IMR-90 (cell line): Measurements from ENCODE around the gene TUBG2. TPM values are rescaled to one million over a fixed set of nuclear protein-coding genes. Genes with fewer than 3 reads are reported as not detected.

ENCODE experiments used
- ATAC-seq: fragments of 200-7000 bp; cut with Tn5 transposase; 2 replicates; pipeline ENCODE4 v1.9.1; 2020; ENCODE audit warnings: low read depth, mild to moderate bottlenecking, moderate library complexity
- BruUV-seq: library from RNA; stranded (reverse); fragments of 400-500 nt; replicated peaks from 2 replicates; lab custom pipeline; 2021; lab: Mats Ljungman, UMichigan
- CTCF ChIA-PET: fragments of 300-600 bp; formaldehyde crosslinking; extraction: SDS; loops from one replicate; lab custom pipeline; 2021; ENCODE audit warnings: antibody characterized with exemption; lab: Yijun Ruan, JAX
- POLR2A ChIA-PET: fragments of 300-600 bp; sonication (Branson Sonifier 250); formaldehyde crosslinking; loops from one replicate; lab custom pipeline; 2022; ENCODE audit warnings: antibody characterized with exemption; ENCODE audit not compliant: unreplicated experiment; lab: Charles Lee
- DNase-seq: peaks from one replicate; pipeline ENCODE4 v3.0.0; 2013
- H2AFZ ChIP-seq: replicated peaks from 2 replicates; pipeline ENCODE3; 2013; ENCODE audit warnings: low read length, mild to moderate bottlenecking; ENCODE audit not compliant: poor library complexity
- H2AK5ac ChIP-seq: 2 replicates; pipeline ENCODE4 v1.6.1; 2013; ENCODE audit warnings: low read depth, low read length, inconsistent platforms
- H2AK9ac ChIP-seq: replicated peaks from 2 replicates; pipeline ENCODE3; 2013; ENCODE audit warnings: mild to moderate bottlenecking, low read depth, low read length, moderate library complexity; ENCODE audit not compliant: poor library complexity
- H2BK120ac ChIP-seq: 2 replicates; pipeline ENCODE4 v1.6.1; 2013; ENCODE audit warnings: low read depth, low read length, inconsistent platforms
- H2BK15ac ChIP-seq: 3 replicates; pipeline ENCODE4 v1.6.1; 2013; ENCODE audit warnings: low read depth, low read length, inconsistent platforms
- H2BK20ac ChIP-seq: 2 replicates; pipeline ENCODE4 v1.6.1; 2013; ENCODE audit warnings: low read depth, mild to moderate bottlenecking, inconsistent platforms, low read length, moderate library complexity
- H2BK5ac ChIP-seq: 2 replicates; pipeline ENCODE4 v1.6.1; 2013; ENCODE audit warnings: mild to moderate bottlenecking, low read depth, low read length, inconsistent platforms; ENCODE audit not compliant: poor library complexity, severe bottlenecking
- H3K14ac ChIP-seq: replicated peaks from 2 replicates; pipeline ENCODE4 v1.6.1; 2013; ENCODE audit warnings: low read depth, low read length, inconsistent platforms
- H3K18ac ChIP-seq: 2 replicates; pipeline ENCODE4 v1.6.1; 2013; ENCODE audit warnings: low read depth, low read length, control low read depth
- H3K23ac ChIP-seq: 2 replicates; pipeline ENCODE4 v1.6.1; 2013; ENCODE audit warnings: low read depth, low read length, inconsistent platforms
- H3K27ac ChIP-seq: 2 replicates; pipeline ENCODE4 v1.5.1; 2013; ENCODE audit warnings: mild to moderate bottlenecking, control low read depth, low read length; ENCODE audit not compliant: insufficient read depth
- H3K27me3 ChIP-seq: 2 replicates; pipeline ENCODE4 v1.6.1; 2013; ENCODE audit warnings: low read length; ENCODE audit not compliant: control insufficient read depth, insufficient read depth
- H3K36me3 ChIP-seq: 2 replicates; pipeline ENCODE4 v1.6.1; 2013; ENCODE audit warnings: low read length, mixed read lengths; ENCODE audit not compliant: control insufficient read depth, insufficient read depth
- H3K4ac ChIP-seq: 2 replicates; pipeline ENCODE4 v1.6.1; 2013; ENCODE audit warnings: low read depth, low read length, inconsistent platforms
- H3K4me1 ChIP-seq: 2 replicates; pipeline ENCODE4 v1.6.1; 2013; ENCODE audit warnings: low read length, mixed read lengths; ENCODE audit not compliant: control insufficient read depth, insufficient read depth
- H3K4me2 ChIP-seq: 2 replicates; pipeline ENCODE4 v1.6.1; 2013; ENCODE audit warnings: low read depth, mild to moderate bottlenecking, control low read depth, low read length, moderate library complexity
- H3K4me3 ChIP-seq: 2 replicates; pipeline ENCODE4 v1.5.1; 2013; ENCODE audit warnings: low read depth, mild to moderate bottlenecking, control low read depth, low read length, moderate library complexity; ENCODE audit not compliant: insufficient read depth
- H3K56ac ChIP-seq: 2 replicates; pipeline ENCODE4 v1.6.1; 2013; ENCODE audit warnings: low read length, inconsistent platforms; ENCODE audit not compliant: insufficient read depth; ENCODE audit errors: extremely low read depth
- H3K79me1 ChIP-seq, 2 experiments: 2 replicates each; pipeline ENCODE4 v1.6.1; 2013; ENCODE audit warnings: low read length in 2 of 2, inconsistent platforms in 1 of 2, low read depth in 1 of 2
- H3K9ac ChIP-seq: 2 replicates; pipeline ENCODE4 v1.6.1; 2013; ENCODE audit warnings: low read depth, low read length, control low read depth
- H3K9me1 ChIP-seq: 2 replicates; pipeline ENCODE4 v1.6.1; 2013; ENCODE audit warnings: low read length, inconsistent platforms; ENCODE audit not compliant: insufficient read depth
- H3K9me3 ChIP-seq: 2 replicates; pipeline ENCODE4 v1.6.1; 2013; ENCODE audit warnings: low read length; ENCODE audit not compliant: control insufficient read depth, insufficient read depth
- H4K20me1 ChIP-seq: 2 replicates; pipeline ENCODE4 v1.6.1; 2013; ENCODE audit warnings: low read length, inconsistent platforms; ENCODE audit not compliant: insufficient read depth
- H4K5ac ChIP-seq: 2 replicates; pipeline ENCODE4 v1.6.1; 2013; ENCODE audit warnings: mild to moderate bottlenecking, low read depth, low read length, control low read depth
- H4K8ac ChIP-seq, 2 experiments: 2 replicates each; pipeline ENCODE4 v1.6.1; 2013; ENCODE audit warnings: low read depth in 2 of 2, low read length in 2 of 2, control low read depth in 1 of 2, inconsistent platforms in 1 of 2
- H4K91ac ChIP-seq: 2 replicates; pipeline ENCODE4 v1.6.1; 2013; ENCODE audit warnings: low read depth, low read length, inconsistent platforms; ENCODE audit not compliant: insufficient read depth
- MAFK ChIP-seq: IDR thresholded peaks from 2 replicates; pipeline ENCODE4 v1.6.1; 2012; ENCODE audit warnings: low read depth, low read length, improper control_type of control experiment
- RCOR1 ChIP-seq: IDR thresholded peaks from 2 replicates; pipeline ENCODE4 v1.6.1; 2012; ENCODE audit warnings: mild to moderate bottlenecking, low read length, improper control_type of control experiment; ENCODE audit not compliant: insufficient replicate concordance
- WGBS, 2 experiments: methylation state at CpG; one replicate each; pipeline versions ENCODE4 v1.1.5 to v1.1.7; 2013; ENCODE audit warnings: missing lambda C conversion rate in 2 of 2; ENCODE audit not compliant: insufficient read length in 1 of 2; ENCODE audit errors: extremely low coverage in 2 of 2; 5-methylcytosine and 5-hydroxymethylcytosine counted together
- dilution Hi-C: fragments of 300-500 bp; cut with HindIII; formaldehyde crosslinking; loops from one replicate; pipeline ENCODE4 v1.14.3; 2018; ENCODE audit warnings: low sequenced_read_pairs; ENCODE audit not compliant: unreplicated experiment
- in situ Hi-C: fragments of 300-500 bp; cut with MboI; formaldehyde crosslinking; loops from 3 replicates; pipeline ENCODE4 v1.14.3; 2019; ENCODE audit warnings: low sequenced_read_pairs, inconsistent platforms, mixed read lengths
- intact Hi-C: fragments of 100-400 bp; cut with micrococcal nuclease; formaldehyde crosslinking; loops from 2 replicates; pipeline ENCODE4 v1.10.0; 2022
- polyA plus RNA-seq, 3 experiments: library from polyadenylated mRNA; depleted of rRNA; stranded (reverse); fragments of >200 nt; gene quantifications; 2 replicates each; pipeline ENCODE4 v1.2.3, GENCODE V29; 2012; ENCODE audit warnings: low replicate concordance in 1 of 3
- total RNA-seq: library from RNA; depleted of rRNA; stranded (reverse); fragments of >200 nt; gene quantifications from 2 replicates; pipeline ENCODE4 v1.2.3, GENCODE V29; 2012

The TUBG2 gene
- total and polyA plus RNA-seq, 2 of the 4 experiments (the other 2 are of a cell fraction), result 3.6 to 24.6 TPM

GRCh38 chr17:42690596-42690995 lies 31.5 kb downstream of the TUBG2 start:
- peaks cover 69% of the 10 kb centered on the region for H3K36me3 ChIP-seq
- H4K5ac ChIP-seq, result no peak overlapping the region
- H2AFZ ChIP-seq, result no peak overlapping the region
- no peak for DNase-seq
- no peaks in the 10 kb centered on the region for H3K9me3 ChIP-seq
- no peak overlapping the region for H3K9ac ChIP-seq
- H2BK20ac ChIP-seq, result no peak overlapping the region
- dilution Hi-C loops, result no loop called here
- intact Hi-C loops, result no loop called here
- no peaks in the 10 kb centered on the region for H3K27me3 ChIP-seq
- TF ChIP-seq RCOR1, result no peak
- no peak for TF ChIP-seq MAFK
- H2AK5ac ChIP-seq, result no peak overlapping the region
- BruUV-seq, result no TSS peak
- no peak overlapping the region for H3K14ac ChIP-seq
- H2AK9ac ChIP-seq, result no peak overlapping the region
- peaks cover 0 to 4% of the 10 kb centered on the region in 2 experiments; a peak in 1 of 4 replicates for H3K79me1 ChIP-seq
- no peak overlapping the region for H3K4me2 ChIP-seq
- 91% methylated on average over 5 of the region's 10 CpGs; no CpG with 5 or more reads in 1 of the 2 experiments for WGBS, 2 experiments
- no peak overlapping the region for H2BK15ac ChIP-seq
- H3K56ac ChIP-seq, result no peak overlapping the region
- POLR2A ChIA-PET, result no interaction called here
- no peak overlapping the region for H2BK120ac ChIP-seq
- H2BK5ac ChIP-seq, result no peak overlapping the region
- in situ Hi-C loops, result loop anchor here (25.0 kb wide), 1 partner anchor 622 kb away; no protein-coding TSS in a partner anchor
- ATAC-seq, result no peak
- H4K8ac ChIP-seq, result no peak overlapping the region
- H3K4ac ChIP-seq, result no peak overlapping the region
- H4K91ac ChIP-seq, result no peak overlapping the region
- no peak overlapping the region for H3K18ac ChIP-seq
- peaks cover 8% of the 10 kb centered on the region for H3K9me1 ChIP-seq
- no peak overlapping the region for H3K4me3 ChIP-seq
- H3K4me1 ChIP-seq, result no peaks in the 10 kb centered on the region
- H3K27ac ChIP-seq, result no peak overlapping the region
- H4K20me1 ChIP-seq, result no peaks in the 10 kb centered on the region
- no peak overlapping the region for H3K23ac ChIP-seq
- CTCF ChIA-PET, result no interaction called here
